ENCODE measurements around the gene SH3BP2.

- TF ChIP-seq POLR2A (IDR thresholded peaks at IDR 0.05) = no peak
- no peak for TF ChIP-seq CTCF (IDR thresholded peaks at IDR 0.05)
Measured at GRCh38 chr4:2886622-2887021, 93.7 kb downstream of the SH3BP2 start.
